GM20000 (cell line): ENCODE measurements around the gene SIGLEC6.

ENCODE experiments used
- DNase-seq: peaks from one replicate; pipeline ENCODE4 v3.0.0; 2012; ENCODE audit warnings: low spot score
- CTCF ChIP-seq: IDR thresholded peaks from 2 replicates; pipeline ENCODE4 v1.5.1; 2012; ENCODE audit warnings: mild to moderate bottlenecking, control low read depth; ENCODE audit errors: extremely low read depth, missing control alignments

Gene SIGLEC6

GRCh38 chr19:51473009-51473707 lies 58.3 kb downstream of the SIGLEC6 start:
- peak; percentile 55 for TF ChIP-seq CTCF
- DNase-seq, result peak; percentile 79

- DNase-seq, result no peak
- no peak for TF ChIP-seq CTCF
These were observed 58.9 kb downstream of the SIGLEC6 start for GRCh38 chr19:51472607-51473006.

- TF ChIP-seq CTCF, result no peak
- DNase-seq, result no peak
These were observed 59.9 kb downstream of the SIGLEC6 start for GRCh38 chr19:51471527-51471926.

- no peak for TF ChIP-seq CTCF
- no peak for DNase-seq
These were observed 60.5 kb downstream of the SIGLEC6 start for GRCh38 chr19:51470966-51471365.

GRCh38 chr19:51469629-51470028 lies 61.8 kb downstream of the SIGLEC6 start:
- TF ChIP-seq CTCF, result no peak

GRCh38 chr19:51469162-51469561 lies 62.3 kb downstream of the SIGLEC6 start:
- TF ChIP-seq CTCF, result no peak
- no peak for DNase-seq

More at GRCh38 chr19:51469629-51470028, 61.8 kb downstream of the SIGLEC6 start:
- DNase-seq, result no peak

- no peak for TF ChIP-seq CTCF
- DNase-seq, result no peak
These were observed 62.9 kb downstream of the SIGLEC6 start for GRCh38 chr19:51468545-51468920.
